ENCODE measurements around the gene TCERG1L.

DNA sequence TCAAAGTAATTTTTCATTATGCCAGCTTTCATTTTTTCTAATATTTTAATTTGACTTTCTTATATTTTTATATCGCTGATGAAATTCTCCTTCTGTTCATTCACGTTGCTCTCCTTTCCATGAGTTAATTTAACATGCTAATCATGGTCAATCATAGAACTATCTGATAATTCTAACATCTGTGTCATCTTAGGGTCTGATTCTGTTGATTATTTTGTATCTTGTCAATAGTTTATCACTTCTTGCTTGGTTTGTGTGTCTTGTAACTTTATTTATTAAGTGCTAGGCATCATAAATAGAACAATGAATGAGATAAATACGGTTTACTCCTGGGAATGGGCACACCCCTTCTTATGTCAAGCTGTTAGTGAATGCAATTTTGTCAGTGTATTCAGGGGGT lies 11.0 kb downstream of the TCERG1L start:
- TF ChIP-seq, protein P1, sequence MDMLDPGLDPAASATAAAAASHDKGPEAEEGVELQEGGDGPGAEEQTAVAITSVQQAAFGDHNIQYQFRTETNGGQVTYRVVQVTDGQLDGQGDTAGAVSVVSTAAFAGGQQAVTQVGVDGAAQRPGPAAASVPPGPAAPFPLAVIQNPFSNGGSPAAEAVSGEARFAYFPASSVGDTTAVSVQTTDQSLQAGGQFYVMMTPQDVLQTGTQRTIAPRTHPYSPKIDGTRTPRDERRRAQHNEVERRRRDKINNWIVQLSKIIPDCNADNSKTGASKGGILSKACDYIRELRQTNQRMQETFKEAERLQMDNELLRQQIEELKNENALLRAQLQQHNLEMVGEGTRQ (CRISPR knock-in tag; IDR thresholded peaks at IDR 0.05): no peak
- TF ChIP-seq, protein P2, sequence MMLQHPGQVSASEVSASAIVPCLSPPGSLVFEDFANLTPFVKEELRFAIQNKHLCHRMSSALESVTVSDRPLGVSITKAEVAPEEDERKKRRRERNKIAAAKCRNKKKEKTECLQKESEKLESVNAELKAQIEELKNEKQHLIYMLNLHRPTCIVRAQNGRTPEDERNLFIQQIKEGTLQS (CRISPR knock-in tag; conservative IDR thresholded peaks at IDR 0.05): no peak
- TF ChIP-seq, protein P3, sequence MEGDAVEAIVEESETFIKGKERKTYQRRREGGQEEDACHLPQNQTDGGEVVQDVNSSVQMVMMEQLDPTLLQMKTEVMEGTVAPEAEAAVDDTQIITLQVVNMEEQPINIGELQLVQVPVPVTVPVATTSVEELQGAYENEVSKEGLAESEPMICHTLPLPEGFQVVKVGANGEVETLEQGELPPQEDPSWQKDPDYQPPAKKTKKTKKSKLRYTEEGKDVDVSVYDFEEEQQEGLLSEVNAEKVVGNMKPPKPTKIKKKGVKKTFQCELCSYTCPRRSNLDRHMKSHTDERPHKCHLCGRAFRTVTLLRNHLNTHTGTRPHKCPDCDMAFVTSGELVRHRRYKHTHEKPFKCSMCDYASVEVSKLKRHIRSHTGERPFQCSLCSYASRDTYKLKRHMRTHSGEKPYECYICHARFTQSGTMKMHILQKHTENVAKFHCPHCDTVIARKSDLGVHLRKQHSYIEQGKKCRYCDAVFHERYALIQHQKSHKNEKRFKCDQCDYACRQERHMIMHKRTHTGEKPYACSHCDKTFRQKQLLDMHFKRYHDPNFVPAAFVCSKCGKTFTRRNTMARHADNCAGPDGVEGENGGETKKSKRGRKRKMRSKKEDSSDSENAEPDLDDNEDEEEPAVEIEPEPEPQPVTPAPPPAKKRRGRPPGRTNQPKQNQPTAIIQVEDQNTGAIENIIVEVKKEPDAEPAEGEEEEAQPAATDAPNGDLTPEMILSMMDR (IDR thresholded peaks at IDR 0.05): no peak
- no peak for TF ChIP-seq CREB1 (CRISPR knock-in tag; IDR thresholded peaks at IDR 0.05)
- TF ChIP-seq TCF7 (CRISPR knock-in tag; IDR thresholded peaks at IDR 0.05; ENCODE audit: low read depth): no peak
- no peak for TF ChIP-seq GABPB1 (CRISPR knock-in tag; IDR thresholded peaks at IDR 0.05)

All from WTC11 (cell line).